M059J (cell line): Measurements from ENCODE around the gene TRDMT1. TPM values are rescaled to one million over a fixed set of nuclear protein-coding genes. Genes with fewer than 3 reads are reported as not detected.

Source experiments
- DNase-seq: peaks from one replicate; pipeline ENCODE4 v3.0.0-alpha.2; 2012; ENCODE audit warnings: low read depth
- total RNA-seq: library from RNA; depleted of rRNA; stranded (reverse); fragments of >200 nt; shearing (Covaris generic); gene quantifications from 2 replicates; pipeline ENCODE4 v1.2.3, GENCODE V29; 2014

TRDMT1 gene
- total RNA-seq, 1 experiment from 2014 or later, result 3.3 TPM

DNA sequence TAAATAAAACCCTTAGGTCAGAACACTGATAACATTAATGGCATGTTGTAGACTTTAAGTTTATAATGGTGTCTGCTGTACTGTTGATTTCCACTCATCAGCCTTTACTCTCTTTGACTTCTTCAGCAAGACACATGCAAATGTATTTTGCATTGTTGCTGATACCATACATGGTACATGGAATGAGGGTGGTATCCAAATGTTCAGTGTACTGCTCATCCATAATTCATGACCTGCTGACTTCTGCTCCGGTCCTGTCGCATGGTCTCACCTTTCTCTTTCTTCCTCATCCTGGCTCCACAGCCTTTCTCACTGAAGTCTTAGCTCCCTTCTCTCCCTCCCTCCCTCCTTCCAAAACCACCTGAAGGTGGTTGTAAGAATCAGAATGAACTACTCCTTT is 67.2 kb downstream of the TRDMT1 start:
- DNase-seq, result no peak

DNA sequence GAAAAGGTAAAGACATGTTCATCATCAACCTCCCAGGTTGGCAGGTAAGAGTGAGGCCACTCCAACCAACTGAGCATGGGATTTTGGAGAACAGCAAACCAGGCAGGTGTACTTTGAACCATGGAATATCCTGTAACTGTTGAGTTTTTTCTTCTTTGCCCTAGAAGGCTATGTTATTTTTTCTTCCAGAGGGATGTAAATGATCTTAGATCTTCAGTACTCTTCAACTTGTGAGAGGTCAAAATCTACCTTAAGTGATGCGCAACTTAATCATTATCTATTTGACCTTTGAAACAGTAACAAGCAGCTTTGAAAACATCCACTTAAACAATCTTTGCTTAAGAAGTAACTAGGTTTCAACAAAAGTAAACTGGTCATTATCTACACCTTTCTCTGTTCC is 71.7 kb downstream of the TRDMT1 start, which contains the start of gene CUBN:
Gene CUBN (minus strand): TSS at position 71 of the 400 bp plus-strand sequence. CDS start 46 bp downstream, at position 25.
- no peak for DNase-seq

DNA sequence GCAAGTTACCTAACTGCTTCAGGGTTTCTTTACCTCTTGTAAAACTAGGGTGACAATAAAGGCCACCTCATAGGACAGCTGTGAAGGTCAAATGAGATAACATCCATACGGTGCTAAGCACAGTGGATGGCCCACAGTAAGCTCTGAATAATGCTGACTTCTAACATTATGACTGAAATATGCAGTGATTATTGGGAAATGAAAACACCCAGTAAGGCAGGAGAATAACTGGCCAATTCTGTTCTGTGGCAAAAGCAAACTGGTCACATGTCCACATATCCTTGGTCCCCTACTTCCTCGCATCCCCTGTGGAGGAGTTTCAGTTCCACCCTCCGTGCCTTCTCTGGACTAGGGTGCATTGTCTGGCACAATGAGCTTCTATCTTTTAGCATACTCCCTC is 73.2 kb downstream of the TRDMT1 start:
- DNase-seq, result no peak

DNA sequence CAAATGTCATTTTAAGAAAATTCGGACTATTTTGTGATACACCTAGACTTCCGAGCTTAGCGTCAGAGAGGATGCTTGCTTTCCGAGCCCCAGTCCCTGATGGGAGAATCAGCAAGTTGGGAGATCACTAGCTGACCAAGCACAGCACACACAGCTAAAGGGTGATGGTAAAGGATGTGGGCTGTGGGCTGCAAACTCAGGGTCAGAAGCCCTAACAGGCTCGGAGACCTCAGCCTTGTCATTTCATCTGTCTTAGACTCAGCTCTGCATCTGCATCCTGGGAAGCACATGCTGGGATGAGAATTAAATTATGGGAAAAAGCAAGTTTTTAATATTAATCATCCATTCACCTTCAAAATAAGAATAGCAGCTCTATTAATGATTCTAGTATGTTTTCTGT is 75.1 kb downstream of the TRDMT1 start:
- no peak for DNase-seq

DNA sequence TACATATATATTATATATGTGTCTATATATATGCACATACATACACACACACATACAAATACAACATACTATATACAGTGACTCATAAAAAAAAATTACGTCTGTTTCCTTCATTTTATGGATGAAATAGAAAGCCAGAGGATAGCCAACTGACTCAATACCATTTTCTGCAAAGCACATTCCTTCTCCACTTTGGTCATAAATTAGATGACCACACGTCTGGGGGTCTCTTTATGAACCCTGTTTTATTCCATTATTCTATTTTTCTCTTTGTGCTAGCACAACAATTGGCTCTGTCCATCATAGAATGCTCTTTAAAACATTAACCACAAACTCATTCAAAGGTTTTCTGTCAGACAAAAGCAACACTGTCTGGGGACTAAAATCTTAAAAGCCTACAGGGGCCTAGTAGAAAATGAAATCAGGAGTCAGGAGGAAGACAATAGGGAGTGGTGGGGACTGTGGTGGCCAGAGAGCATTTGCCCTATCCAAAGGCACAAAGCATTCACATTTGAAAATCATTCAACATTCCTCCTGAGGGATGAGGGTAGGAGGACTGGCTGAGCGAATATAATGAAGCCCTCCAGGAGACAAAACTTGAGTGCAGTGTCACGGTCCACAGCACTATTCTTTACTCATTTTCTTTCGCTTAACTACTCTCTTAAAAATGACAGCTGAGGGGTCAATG is 76.1 kb downstream of the TRDMT1 start:
- no peak for DNase-seq

GRCh38 chr10:17123961-17124360 is 77.5 kb downstream of the TRDMT1 start:
- peak; percentile 7 for DNase-seq

GRCh38 chr10:17122726-17123661 is 78.5 kb downstream of the TRDMT1 start:
- DNase-seq, result peak; percentile 89

GRCh38 chr10:17122052-17122451 is 79.4 kb downstream of the TRDMT1 start:
- DNase-seq, result peak; percentile 12

DNA sequence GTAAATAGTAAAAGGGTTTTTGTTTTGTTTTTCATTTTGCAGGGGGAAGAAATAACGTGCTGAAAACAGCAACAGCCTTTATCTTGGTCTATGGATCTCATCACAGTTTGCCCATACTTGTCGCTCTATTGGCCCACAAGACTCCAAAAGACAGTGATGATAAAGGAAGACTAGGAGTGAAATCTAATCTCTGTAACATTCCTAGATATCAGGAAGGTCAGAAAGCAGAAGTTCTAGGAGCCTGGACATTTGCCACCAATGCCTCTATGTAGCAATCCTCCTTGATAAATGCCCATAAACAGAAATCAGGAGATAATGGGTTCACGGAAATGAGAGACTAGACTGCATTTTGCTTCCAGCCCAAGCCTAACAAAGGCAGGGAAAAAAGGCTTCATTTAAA is 80.8 kb downstream of the TRDMT1 start:
- no peak for DNase-seq

DNA sequence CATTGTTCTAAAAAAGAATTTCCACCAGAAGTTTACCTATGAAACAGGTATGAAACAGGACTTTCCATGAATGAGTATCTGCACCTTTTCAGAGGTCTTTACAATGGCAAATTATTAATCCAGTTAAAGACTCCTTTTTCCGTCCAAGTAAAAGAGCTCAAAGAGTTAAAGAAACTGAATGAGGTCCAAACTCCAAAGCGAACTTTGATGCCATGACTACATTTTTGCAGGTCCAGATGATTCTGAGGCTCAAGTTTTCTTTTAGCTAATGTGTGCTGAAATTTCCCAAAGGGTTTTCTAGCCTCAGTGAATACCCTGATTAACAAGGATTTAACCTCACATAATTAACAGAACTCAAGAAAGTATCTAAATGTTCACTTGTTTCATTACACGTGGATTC is 81.6 kb downstream of the TRDMT1 start:
- no peak for DNase-seq

GRCh38 chr10:17116193-17116592 is 85.3 kb downstream of the TRDMT1 start:
- peak; percentile 4 for DNase-seq

GRCh38 chr10:17115683-17116082 is 85.8 kb downstream of the TRDMT1 start:
- peak; percentile 79 for DNase-seq

GRCh38 chr10:17114878-17115444 is 86.5 kb downstream of the TRDMT1 start:
- DNase-seq, result peak; percentile 71

GRCh38 chr10:17113889-17114540 is 87.5 kb downstream of the TRDMT1 start:
- peak; percentile 10 for DNase-seq

GRCh38 chr10:17113346-17113745 is 88.1 kb downstream of the TRDMT1 start:
- peak; percentile 93 for DNase-seq

DNA sequence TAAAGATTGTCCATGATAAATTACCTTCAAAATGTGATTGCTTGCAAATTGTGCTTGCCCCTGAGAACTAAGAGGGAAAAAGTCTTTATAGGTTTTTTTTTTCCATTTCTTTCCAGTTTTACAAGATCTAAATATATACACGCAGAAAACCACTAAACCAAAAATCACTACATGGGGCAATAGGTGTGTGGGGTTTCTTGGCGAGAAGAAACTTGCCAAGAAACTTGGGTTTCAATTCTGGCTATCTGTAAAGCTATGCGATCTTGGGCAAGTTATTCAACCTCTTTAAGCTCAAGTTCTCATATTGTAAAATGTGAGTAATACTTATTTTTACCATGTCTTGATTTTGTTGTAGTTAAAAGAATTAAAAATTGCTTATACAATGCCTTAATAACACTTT is 88.9 kb downstream of the TRDMT1 start:
- DNase-seq, result peak; percentile 55

- DNase-seq, result peak; percentile 76
Observed at GRCh38 chr10:17109475-17110207, 91.8 kb downstream of the TRDMT1 start.

DNA sequence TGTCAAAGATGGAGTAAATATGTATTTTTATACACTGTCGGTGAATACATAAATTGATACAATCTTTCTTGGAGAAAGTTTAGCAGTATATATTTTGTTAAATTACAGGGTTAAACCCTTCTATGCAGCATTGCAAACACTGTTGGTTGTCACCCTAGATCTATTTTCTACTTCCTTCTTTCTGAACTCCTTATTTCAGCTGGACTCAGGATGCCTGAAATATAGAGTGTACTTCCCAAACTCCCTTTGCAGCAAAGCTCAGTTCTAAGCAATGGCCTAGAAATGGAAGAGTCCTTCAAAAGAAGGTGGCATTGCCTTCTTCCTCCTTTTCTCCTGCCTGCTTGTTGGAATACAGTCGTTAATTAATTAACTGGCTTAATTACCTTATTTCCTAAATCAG is 92.4 kb downstream of the TRDMT1 start:
- no peak for DNase-seq

GRCh38 chr10:17106991-17107390 is 94.5 kb downstream of the TRDMT1 start:
- no peak for DNase-seq

DNA sequence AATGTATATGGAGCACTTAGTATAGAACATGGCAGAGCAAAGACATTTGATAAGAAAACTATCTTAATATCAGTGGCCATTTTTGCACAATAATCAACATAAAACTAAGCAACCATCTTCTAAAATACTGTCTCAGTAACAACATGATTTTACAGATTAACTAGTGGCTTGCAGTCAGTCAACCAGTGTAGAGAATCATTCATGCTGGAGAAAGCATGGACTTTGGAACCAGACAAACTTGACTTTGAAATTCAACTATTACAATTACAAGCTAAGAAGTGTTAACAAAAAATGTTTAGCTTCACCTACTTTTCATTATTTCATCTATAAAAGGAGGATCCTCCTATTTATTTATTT is 99.6 kb downstream of the TRDMT1 start:
- no peak for DNase-seq

DNA sequence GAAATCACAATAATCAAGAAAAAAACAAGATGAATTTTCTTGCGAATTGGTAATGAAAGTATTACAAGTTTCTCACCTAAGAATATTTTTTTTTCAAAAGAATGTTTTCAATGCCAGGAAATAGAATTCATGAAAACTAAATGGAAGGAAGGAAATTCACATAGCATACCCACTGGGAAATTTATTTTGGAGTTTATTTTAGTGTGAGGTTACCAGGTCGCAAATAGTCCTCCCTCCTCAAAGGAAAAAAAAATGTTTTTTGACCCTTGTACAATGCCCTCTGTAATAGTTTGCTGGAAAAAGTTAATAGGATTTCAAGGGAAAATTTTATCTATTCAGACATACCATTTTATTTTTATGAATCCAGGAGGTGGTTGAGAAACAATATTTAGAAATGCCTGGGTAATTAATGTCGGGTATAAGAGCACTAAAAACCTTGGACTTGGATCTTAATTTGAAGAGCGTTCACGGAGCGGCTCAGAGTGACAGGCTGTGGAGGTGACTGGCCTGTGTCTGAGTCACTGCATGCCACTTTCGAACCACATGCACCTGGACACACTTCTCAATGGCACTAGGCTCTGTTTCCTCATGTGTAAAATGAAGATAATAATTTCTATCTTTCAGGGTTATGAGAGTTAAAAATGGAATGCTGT is 100.1 kb downstream of the TRDMT1 start:
- DNase-seq, result no peak
